ENCODE measurements around the gene REV3L.

GRCh38 chr6:111265842-111266241, 217.2 kb downstream of the REV3L start:
- TF ChIP-seq, protein P1, sequence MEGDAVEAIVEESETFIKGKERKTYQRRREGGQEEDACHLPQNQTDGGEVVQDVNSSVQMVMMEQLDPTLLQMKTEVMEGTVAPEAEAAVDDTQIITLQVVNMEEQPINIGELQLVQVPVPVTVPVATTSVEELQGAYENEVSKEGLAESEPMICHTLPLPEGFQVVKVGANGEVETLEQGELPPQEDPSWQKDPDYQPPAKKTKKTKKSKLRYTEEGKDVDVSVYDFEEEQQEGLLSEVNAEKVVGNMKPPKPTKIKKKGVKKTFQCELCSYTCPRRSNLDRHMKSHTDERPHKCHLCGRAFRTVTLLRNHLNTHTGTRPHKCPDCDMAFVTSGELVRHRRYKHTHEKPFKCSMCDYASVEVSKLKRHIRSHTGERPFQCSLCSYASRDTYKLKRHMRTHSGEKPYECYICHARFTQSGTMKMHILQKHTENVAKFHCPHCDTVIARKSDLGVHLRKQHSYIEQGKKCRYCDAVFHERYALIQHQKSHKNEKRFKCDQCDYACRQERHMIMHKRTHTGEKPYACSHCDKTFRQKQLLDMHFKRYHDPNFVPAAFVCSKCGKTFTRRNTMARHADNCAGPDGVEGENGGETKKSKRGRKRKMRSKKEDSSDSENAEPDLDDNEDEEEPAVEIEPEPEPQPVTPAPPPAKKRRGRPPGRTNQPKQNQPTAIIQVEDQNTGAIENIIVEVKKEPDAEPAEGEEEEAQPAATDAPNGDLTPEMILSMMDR (IDR thresholded peaks at IDR 0.05) = no peak
- no peak for TF ChIP-seq ZFX (IDR thresholded peaks at IDR 0.05; ENCODE audit: borderline replicate concordance)
